Effector memory CD8-positive, alpha-beta T cell (primary cell): Measurements from ENCODE around the gene GPR35.

Experiments
- ATAC-seq: fragments of 150-1000 bp; cut with Tn5 transposase; replicated peaks from 2 replicates; pipeline ENCODE4 v1.10.0; 2021; ENCODE audit warnings: mild to moderate bottlenecking, moderate library complexity
- DNase-seq, 3 experiments: peaks; one replicate each; pipeline ENCODE4 v3.0.0; 2021
- H3K27ac Mint-ChIP-seq, 2 donors: one replicate each; pipeline ENCODE4 v1.8.0; 2022; ENCODE audit warnings: mild to moderate bottlenecking in 2 of 2, mixed read lengths in 2 of 2, moderate library complexity in 2 of 2
- H3K27me3 Mint-ChIP-seq, 2 donors: one replicate each; pipeline ENCODE4 v1.8.0; 2022; ENCODE audit warnings: mixed read lengths in 2 of 2
- H3K36me3 Mint-ChIP-seq: one replicate; pipeline ENCODE4 v1.8.0; 2022; ENCODE audit warnings: mild to moderate bottlenecking, moderate library complexity, mixed read lengths; ENCODE audit not compliant: insufficient read depth
- H3K4me1 Mint-ChIP-seq, 2 donors: one replicate each; pipeline ENCODE4 v1.8.0; 2022; ENCODE audit warnings: low read depth in 2 of 2, mixed read lengths in 2 of 2
- H3K4me3 Mint-ChIP-seq, 2 donors: one replicate each; pipeline ENCODE4 v1.8.0; 2022; ENCODE audit warnings: mild to moderate bottlenecking in 2 of 2, mixed read lengths in 2 of 2, moderate library complexity in 2 of 2
- H3K9me3 Mint-ChIP-seq, 2 donors: one replicate each; pipeline ENCODE4 v1.8.0; 2022; ENCODE audit warnings: mixed read lengths in 2 of 2

Gene GPR35

GRCh38 chr2:240636563-240637115, 11.4 kb downstream of the GPR35 start:
- H3K27ac Mint-ChIP-seq: peak overlapping the region in 1 of 2 donors; percentile 69
- no peak overlapping the region for H3K4me3 Mint-ChIP-seq
- peaks cover 0 to 9% of the 10 kb centered on the region in 2 donors for H3K9me3 Mint-ChIP-seq
- H3K27me3 Mint-ChIP-seq: no peaks in the 10 kb centered on the region
- no peak for DNase-seq
- ATAC-seq: no peak
- H3K4me1 Mint-ChIP-seq: peaks cover 3 to 4% of the 10 kb centered on the region in 2 donors
- H3K36me3 Mint-ChIP-seq: peaks cover 3% of the 10 kb centered on the region

- no peak for ATAC-seq
- H3K27me3 Mint-ChIP-seq: no peaks in the 10 kb centered on the region
- H3K9me3 Mint-ChIP-seq: peaks cover 0 to 9% of the 10 kb centered on the region in 2 donors
Observed at GRCh38 chr2:240637116-240637900, 12.0 kb downstream of the GPR35 start.

GRCh38 chr2:240637901-240638345, 12.6 kb downstream of the GPR35 start:
- Mint-ChIP-seq H3K27me3 (no peaks in the 10 kb centered on the region), H3K36me3 (peaks cover 3% of the 10 kb centered on the region), H3K9me3 (peaks cover 0 to 9% of the 10 kb centered on the region in 2 donors), H3K4me3 (no peak overlapping the region), H3K4me1 (peaks cover 3 to 4% of the 10 kb centered on the region in 2 donors), H3K27ac (peak overlapping the region in 1 of 2 donors; percentile 69)
- no peak for ATAC-seq
- DNase-seq: no peak

More at GRCh38 chr2:240637116-240637900, 12.0 kb downstream of the GPR35 start:
- peak overlapping the region in 1 of 2 donors; percentile 69 for H3K27ac Mint-ChIP-seq
- H3K4me3 Mint-ChIP-seq: no peak overlapping the region
- no peak for DNase-seq
- peaks cover 3 to 4% of the 10 kb centered on the region in 2 donors for H3K4me1 Mint-ChIP-seq
- peaks cover 3% of the 10 kb centered on the region for H3K36me3 Mint-ChIP-seq

GRCh38 chr2:240638512-240639160, 13.4 kb downstream of the GPR35 start:
- peaks cover 3% of the 10 kb centered on the region for H3K36me3 Mint-ChIP-seq
- DNase-seq (no peak), ATAC-seq (no peak)
- no peaks in the 10 kb centered on the region for H3K27me3 Mint-ChIP-seq
- no peak overlapping the region for H3K4me3 Mint-ChIP-seq
- no peak overlapping the region for H3K27ac Mint-ChIP-seq
- H3K4me1 Mint-ChIP-seq: peaks cover 3 to 6% of the 10 kb centered on the region in 2 donors
- peaks cover 0 to 3% of the 10 kb centered on the region in 2 donors for H3K9me3 Mint-ChIP-seq

- Mint-ChIP-seq H3K4me1 (peaks cover 3 to 6% of the 10 kb centered on the region in 2 donors), H3K4me3 (no peak overlapping the region), H3K9me3 (no peaks in the 10 kb centered on the region), H3K27ac (peak overlapping the region in 1 of 2 donors; percentile 62), H3K27me3 (no peaks in the 10 kb centered on the region), H3K36me3 (peaks cover 3% of the 10 kb centered on the region)
- DNase-seq: no peak
- no peak for ATAC-seq
Observed at GRCh38 chr2:240639566-240639965, 14.3 kb downstream of the GPR35 start.

- Mint-ChIP-seq H3K27me3 (no peaks in the 10 kb centered on the region), H3K36me3 (peaks cover 3% of the 10 kb centered on the region), H3K4me1 (peaks cover 7 to 9% of the 10 kb centered on the region in 2 donors), H3K4me3 (no peak overlapping the region), H3K27ac (no peak overlapping the region), H3K9me3 (no peaks in the 10 kb centered on the region)
- DNase-seq (no peak), ATAC-seq (no peak)
Observed at GRCh38 chr2:240640939-240641338, 15.7 kb downstream of the GPR35 start.

- peaks cover 0 to 2% of the 10 kb centered on the region in 2 donors for H3K27me3 Mint-ChIP-seq
- H3K9me3 Mint-ChIP-seq: peaks cover 0 to 1% of the 10 kb centered on the region in 2 donors
- no peak for DNase-seq
- no peak for ATAC-seq
- H3K4me1 Mint-ChIP-seq: peaks cover 13 to 16% of the 10 kb centered on the region in 2 donors
- no peak overlapping the region for H3K4me3 Mint-ChIP-seq
- H3K36me3 Mint-ChIP-seq: peaks cover 9% of the 10 kb centered on the region
- no peak overlapping the region for H3K27ac Mint-ChIP-seq
Observed at GRCh38 chr2:240642061-240642805, 17.0 kb downstream of the GPR35 start.

- Mint-ChIP-seq H3K27ac (no peak overlapping the region), H3K27me3 (peaks cover 4 to 7% of the 10 kb centered on the region in 2 donors), H3K4me3 (no peak overlapping the region), H3K9me3 (peaks cover 0 to 1% of the 10 kb centered on the region in 2 donors), H3K36me3 (peaks cover 10% of the 10 kb centered on the region), H3K4me1 (peaks cover 16% of the 10 kb centered on the region in 2 donors)
- DNase-seq (no peak), ATAC-seq (no peak)
Observed at GRCh38 chr2:240642806-240643092, 17.5 kb downstream of the GPR35 start.

GRCh38 chr2:240643093-240643810, 18.0 kb downstream of the GPR35 start:
- Mint-ChIP-seq H3K4me3 (no peak overlapping the region), H3K27ac (peak overlapping the region; percentile 80 to 83), H3K27me3 (peaks cover 10 to 12% of the 10 kb centered on the region in 2 donors), H3K4me1 (peaks cover 13 to 14% of the 10 kb centered on the region in 2 donors), H3K36me3 (peaks cover 14% of the 10 kb centered on the region), H3K9me3 (peaks cover 0 to 1% of the 10 kb centered on the region in 2 donors)
- DNase-seq (peak in 1 of 3 experiments; percentile 0), ATAC-seq (no peak)

- H3K9me3 Mint-ChIP-seq: peaks cover 0 to 1% of the 10 kb centered on the region in 2 donors
- DNase-seq (no peak), ATAC-seq (no peak)
- H3K27ac Mint-ChIP-seq: peak overlapping the region; percentile 80 to 83
- peaks cover 13 to 14% of the 10 kb centered on the region in 2 donors for H3K4me1 Mint-ChIP-seq
- H3K36me3 Mint-ChIP-seq: peaks cover 14% of the 10 kb centered on the region
- no peak overlapping the region for H3K4me3 Mint-ChIP-seq
- H3K27me3 Mint-ChIP-seq: peaks cover 15 to 17% of the 10 kb centered on the region in 2 donors
Observed at GRCh38 chr2:240643811-240644150, 18.5 kb downstream of the GPR35 start.

- DNase-seq (no peak), ATAC-seq (no peak)
- H3K27ac Mint-ChIP-seq: peak overlapping the region; percentile 83 to 88
- H3K9me3 Mint-ChIP-seq: peaks cover 0 to 1% of the 10 kb centered on the region in 2 donors
- H3K4me3 Mint-ChIP-seq: no peak overlapping the region
- peaks cover 19 to 22% of the 10 kb centered on the region in 2 donors for H3K27me3 Mint-ChIP-seq
- H3K36me3 Mint-ChIP-seq: peaks cover 14% of the 10 kb centered on the region
- peaks cover 13 to 14% of the 10 kb centered on the region in 2 donors for H3K4me1 Mint-ChIP-seq
Observed at GRCh38 chr2:240644171-240644651, 18.9 kb downstream of the GPR35 start.

- Mint-ChIP-seq H3K27ac (peak overlapping the region; percentile 83 to 88), H3K4me3 (no peak overlapping the region), H3K4me1 (peaks cover 12 to 13% of the 10 kb centered on the region in 2 donors), H3K36me3 (peaks cover 11% of the 10 kb centered on the region), H3K27me3 (peaks cover 24 to 28% of the 10 kb centered on the region in 2 donors), H3K9me3 (peaks cover 0 to 1% of the 10 kb centered on the region in 2 donors)
- DNase-seq (no peak), ATAC-seq (peak; percentile 41)
Observed at GRCh38 chr2:240644859-240645301, 19.6 kb downstream of the GPR35 start.
